DMS79 (cell line): ENCODE data around the gene TMOD4.
"Not testable (repeated sequence)": the region's sequence is repeated elsewhere in the genome, so short reads cannot be mapped to it uniquely, and the experiment has no call there.

Experiments used
- DNase-seq: peaks from one replicate; lab custom pipeline; 2025; lab: John Stamatoyannopoulos, UW

The TMOD4 gene

GRCh38 chr1:151175863-151176262 is at the start of gene TMOD4:
TSS of gene TMOD4 (minus strand) at chr1:151175981. CDS start at chr1:151174875, 1,106 bp downstream.
- DNase-seq: no peak

- DNase-seq: no peak
These were observed 46.3 kb upstream of the TMOD4 start for GRCh38 chr1:151222130-151222529.

GRCh38 chr1:151221616-151222015 is 45.8 kb upstream of the TMOD4 start:
- no peak for DNase-seq

- no peak for DNase-seq
These were observed 37.8 kb upstream of the TMOD4 start for GRCh38 chr1:151213560-151213959.

GRCh38 chr1:151211972-151212705 is 36.4 kb upstream of the TMOD4 start:
- DNase-seq: no peak

GRCh38 chr1:151210830-151211229 is 35.0 kb upstream of the TMOD4 start:
- no peak for DNase-seq

GRCh38 chr1:151205381-151205965 is 29.7 kb upstream of the TMOD4 start:
- not testable (repeated sequence) for DNase-seq

GRCh38 chr1:151199873-151200581 is 24.2 kb upstream of the TMOD4 start:
- DNase-seq: no peak

- DNase-seq: peak; percentile 95
These were observed 22.7 kb upstream of the TMOD4 start, which contains the start of gene PIP5K1A for GRCh38 chr1:151198254-151199127. TSS of gene PIP5K1A (plus strand) at chr1:151198552. CDS start at chr1:151198997, 445 bp downstream.

GRCh38 chr1:151197863-151198253 is 22.1 kb upstream of the TMOD4 start:
- no peak for DNase-seq

- DNase-seq: peak; percentile 80
These were observed 20.6 kb upstream of the TMOD4 start for GRCh38 chr1:151196292-151196800.

- DNase-seq: not testable (repeated sequence)
These were observed 19.3 kb upstream of the TMOD4 start for GRCh38 chr1:151194894-151195594.

GRCh38 chr1:151193856-151194255 is 18.1 kb upstream of the TMOD4 start:
- DNase-seq: no peak

GRCh38 chr1:151193304-151193703 is 17.5 kb upstream of the TMOD4 start:
- no peak for DNase-seq

- no peak for DNase-seq
These were observed 16.3 kb upstream of the TMOD4 start for GRCh38 chr1:151192047-151192446.

GRCh38 chr1:151189637-151190445 is 14.1 kb upstream of the TMOD4 start, which contains the start of gene VPS72:
TSS of gene VPS72 (minus strand) at chr1:151190197. CDS start at chr1:151190121, 76 bp downstream.
- DNase-seq: peak; percentile 79

GRCh38 chr1:151188667-151189066 is 12.9 kb upstream of the TMOD4 start:
- DNase-seq: not testable (repeated sequence)

GRCh38 chr1:151187205-151187604 is 11.4 kb upstream of the TMOD4 start:
- DNase-seq: no peak

GRCh38 chr1:151184211-151184610 is 8.4 kb upstream of the TMOD4 start:
- DNase-seq: no peak

- no peak for DNase-seq
These were observed 799 bp upstream of the TMOD4 start for GRCh38 chr1:151176514-151177045.
